B cell (primary cell): ENCODE results near the gene PARP15. TPM values are rescaled to one million over a fixed set of nuclear protein-coding genes. Genes with fewer than 3 reads are reported as not detected.
A peak's percentile ranks its signal among the peaks of the same experiment; 100 is the strongest.

Experiments
- ATAC-seq: fragments of 200-7000 bp; cut with Tn5 transposase; one replicate; pipeline ENCODE4 v1.10.0; 2021; ENCODE audit warnings: low read depth, mild to moderate bottlenecking, moderate number of reproducible peaks, moderate library complexity
- CTCF ChIA-PET: fragments of 350-600 bp; sonication (Branson Sonifier 250); formaldehyde crosslinking; loops from one replicate; lab custom pipeline; 2021; ENCODE audit warnings: antibody characterized with exemption, inconsistent platforms; lab: Charles Lee
- POLR2A ChIA-PET: fragments of 350-600 bp; sonication (Branson Sonifier 250); formaldehyde crosslinking; loops from one replicate; lab custom pipeline; 2021; ENCODE audit warnings: antibody characterized with exemption; lab: Charles Lee
- DNase-seq: peaks from one replicate; pipeline ENCODE4 v3.0.0; 2013
- H2AFZ ChIP-seq: 2 replicates; pipeline ENCODE4 v1.6.1; 2012; ENCODE audit warnings: mild to moderate bottlenecking, low read depth, low read length; ENCODE audit not compliant: insufficient read depth, poor library complexity, severe bottlenecking
- H3K27ac ChIP-seq, 2 donors: 1 replicate in 1 of 2; 2 replicates in 1 of 2; pipeline ENCODE4 v1.5.1; 2012 to 2013; ENCODE audit warnings: low read length in 2 of 2, mild to moderate bottlenecking in 2 of 2, moderate library complexity in 1 of 2
- H3K27me3 ChIP-seq, 4 experiments: fragments of 200-600 bp in 1 of 4; sonication (generic) in 1 of 4; replicated peaks in 1 of 4; 1 replicate in 2 of 4; 2 replicates in 2 of 4; pipeline versions ENCODE4 v1.6.1 to v1.7.0; 2013 to 2016; ENCODE audit warnings: low read length in 3 of 4, mild to moderate bottlenecking in 2 of 4, mixed read lengths in 1 of 4, moderate library complexity in 1 of 4; ENCODE audit not compliant: insufficient read depth in 4 of 4, control insufficient read depth in 3 of 4; ENCODE audit errors: control extremely low read depth in 1 of 4
- H3K36me3 ChIP-seq, 2 experiments: replicated peaks in 1 of 2; 1 replicate in 1 of 2; 2 replicates in 1 of 2; pipeline versions ENCODE4 v1.6.1 to v1.7.1; 2013; ENCODE audit warnings: low read length in 1 of 2; ENCODE audit not compliant: insufficient read depth in 2 of 2, control insufficient read depth in 1 of 2; ENCODE audit errors: control extremely low read depth in 1 of 2, extremely low read depth in 1 of 2
- H3K4me1 ChIP-seq, 2 donors: fragments of 200-600 bp in 1 of 2; sonication (generic) in 1 of 2; 1 replicate in 1 of 2; 2 replicates in 1 of 2; pipeline versions ENCODE4 v1.5.1 to v1.6.1; 2013 to 2017; ENCODE audit warnings: low read length in 2 of 2; ENCODE audit not compliant: control insufficient read depth in 2 of 2, insufficient read depth in 2 of 2
- H3K4me2 ChIP-seq: replicated peaks from 2 replicates; pipeline ENCODE3; 2012; ENCODE audit warnings: mild to moderate bottlenecking, low read depth, low read length; ENCODE audit not compliant: poor library complexity, severe bottlenecking
- H3K4me3 ChIP-seq, 5 experiments: fragments of 200-600 bp in 1 of 5; sonication (generic) in 1 of 5; 1 replicate in 3 of 5; 2 replicates in 2 of 5; pipeline versions ENCODE4 v1.5.1 to v1.7.0; 2011 to 2016; ENCODE audit warnings: low read length in 4 of 5, mild to moderate bottlenecking in 4 of 5, low read depth in 2 of 5, control low read depth in 1 of 5, moderate library complexity in 1 of 5; ENCODE audit not compliant: insufficient read depth in 1 of 5; ENCODE audit errors: control extremely low read depth in 1 of 5, extremely low read depth in 1 of 5
- H3K79me2 ChIP-seq: fragments of 200-600 bp; sonication (generic); one replicate; pipeline ENCODE4 v1.6.0; 2016; ENCODE audit warnings: low read length; ENCODE audit not compliant: control insufficient read depth, insufficient read depth
- H3K9ac ChIP-seq: fragments of 200-600 bp; sonication (generic); 2 replicates; pipeline ENCODE4 v1.6.1; 2017; ENCODE audit warnings: mild to moderate bottlenecking, low read length, moderate library complexity
- H3K9me3 ChIP-seq, 3 donors: one replicate each; pipeline versions ENCODE4 v1.6.1 to v1.7.1; 2013; ENCODE audit warnings: low read length in 2 of 3; ENCODE audit not compliant: control insufficient read depth in 2 of 3, insufficient read depth in 1 of 3; ENCODE audit errors: control extremely low read depth in 1 of 3
- H4K20me1 ChIP-seq: 2 replicates; pipeline ENCODE4 v1.6.0; 2012; ENCODE audit warnings: mild to moderate bottlenecking, low read length; ENCODE audit not compliant: insufficient read depth, control insufficient read depth, poor library complexity, severe bottlenecking
- H3K27ac Mint-ChIP-seq: one replicate; pipeline ENCODE4 v1.8.0; 2021; ENCODE audit warnings: mixed read lengths
- H3K27me3 Mint-ChIP-seq: one replicate; pipeline ENCODE4 v1.8.0; 2021; ENCODE audit warnings: mixed read lengths
- H3K4me1 Mint-ChIP-seq: one replicate; pipeline ENCODE4 v1.8.0; 2021; ENCODE audit warnings: mixed read lengths
- H3K4me3 Mint-ChIP-seq: one replicate; pipeline ENCODE4 v1.8.0; 2021; ENCODE audit warnings: mixed read lengths
- H3K9me3 Mint-ChIP-seq: one replicate; pipeline ENCODE4 v1.8.0; 2022; ENCODE audit warnings: mixed read lengths; ENCODE audit not compliant: insufficient read depth
- EZH2 ChIP-seq: IDR thresholded peaks from 2 replicates; pipeline ENCODE4 v1.6.1; 2012; ENCODE audit warnings: borderline replicate concordance, low read depth, mild to moderate bottlenecking, moderate library complexity, low read length; ENCODE audit not compliant: insufficient read depth, poor library complexity, severe bottlenecking
- WGBS: methylation state at CpG from one replicate; pipeline ENCODE4 v1.1.5; 2013; ENCODE audit warnings: missing lambda C conversion rate; ENCODE audit not compliant: insufficient coverage; 5-methylcytosine and 5-hydroxymethylcytosine counted together
- intact Hi-C: fragments of 100-400 bp; cut with micrococcal nuclease; formaldehyde crosslinking; loops from one replicate; pipeline ENCODE4 v1.10.0; 2022
- polyA plus RNA-seq: library from polyadenylated mRNA; depleted of rRNA; stranded (reverse); fragments of >200 nt; gene quantifications from 2 replicates; pipeline ENCODE4 v1.2.3, GENCODE V29; 2012
- total RNA-seq, 2 donors: library from RNA; stranded (reverse); fragments of 120-200 nt in 1 of 2; gene quantifications; 1 replicate in 1 of 2; 2 replicates in 1 of 2; pipeline versions ENCODE4 v1.2.3 to v1.2.4, GENCODE V29; 2013 to 2022
- TF ChIP-seq, protein P1 (sequence below): fragments of 200-600 bp; IDR thresholded peaks from one replicate; pipeline ENCODE4 v1.8.0; 2022; ENCODE audit warnings: antibody characterized with exemption, mild to moderate bottlenecking

PARP15 gene
- total and polyA plus RNA-seq, 2 donors (not counting 1 experiment from before 2014, with no cell fraction given), result 172 to 307 TPM

DNA sequence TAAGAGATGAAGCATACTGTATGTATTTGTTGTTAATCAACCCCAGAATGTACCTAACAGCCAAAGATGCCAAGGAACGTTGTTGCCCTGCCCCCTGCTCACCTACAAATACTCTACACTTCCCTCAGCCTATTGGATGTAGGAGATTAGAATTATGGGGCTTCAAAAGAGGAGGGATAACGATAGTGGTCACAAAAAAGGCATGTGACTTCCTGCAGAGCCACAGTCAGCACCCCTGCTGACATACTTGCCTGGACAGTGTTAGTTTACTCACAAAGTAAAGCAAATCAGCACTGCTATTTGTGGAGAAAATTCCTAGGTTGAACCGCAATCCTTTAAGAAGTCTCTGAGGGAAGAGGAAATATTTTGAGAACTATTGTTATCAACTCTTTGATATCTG lies 37.9 kb downstream of the PARP15 start:
- Histone ChIP-seq H2AFZ (no peak overlapping the region), H3K27me3 (no peaks in the 10 kb centered on the region), H3K4me3 (no peak overlapping the region), H3K9me3 (no peaks in the 10 kb centered on the region), H3K79me2 (peaks cover 19% of the 10 kb centered on the region), H3K9ac (no peak overlapping the region), H3K4me2 (no peak overlapping the region), H3K27ac (peak overlapping the region in 1 of 2 donors; percentile 76), H4K20me1 (no peaks in the 10 kb centered on the region), H3K4me1 (peaks cover 8 to 28% of the 10 kb centered on the region in 2 donors), H3K36me3 (peaks cover 9 to 75% of the 10 kb centered on the region in 2 experiments)
- ATAC-seq (no peak), DNase-seq (no peak)
- TF ChIP-seq, protein P1, sequence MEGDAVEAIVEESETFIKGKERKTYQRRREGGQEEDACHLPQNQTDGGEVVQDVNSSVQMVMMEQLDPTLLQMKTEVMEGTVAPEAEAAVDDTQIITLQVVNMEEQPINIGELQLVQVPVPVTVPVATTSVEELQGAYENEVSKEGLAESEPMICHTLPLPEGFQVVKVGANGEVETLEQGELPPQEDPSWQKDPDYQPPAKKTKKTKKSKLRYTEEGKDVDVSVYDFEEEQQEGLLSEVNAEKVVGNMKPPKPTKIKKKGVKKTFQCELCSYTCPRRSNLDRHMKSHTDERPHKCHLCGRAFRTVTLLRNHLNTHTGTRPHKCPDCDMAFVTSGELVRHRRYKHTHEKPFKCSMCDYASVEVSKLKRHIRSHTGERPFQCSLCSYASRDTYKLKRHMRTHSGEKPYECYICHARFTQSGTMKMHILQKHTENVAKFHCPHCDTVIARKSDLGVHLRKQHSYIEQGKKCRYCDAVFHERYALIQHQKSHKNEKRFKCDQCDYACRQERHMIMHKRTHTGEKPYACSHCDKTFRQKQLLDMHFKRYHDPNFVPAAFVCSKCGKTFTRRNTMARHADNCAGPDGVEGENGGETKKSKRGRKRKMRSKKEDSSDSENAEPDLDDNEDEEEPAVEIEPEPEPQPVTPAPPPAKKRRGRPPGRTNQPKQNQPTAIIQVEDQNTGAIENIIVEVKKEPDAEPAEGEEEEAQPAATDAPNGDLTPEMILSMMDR, result no peak
- no peak for TF ChIP-seq EZH2
- Mint-ChIP-seq H3K27me3 (no peaks in the 10 kb centered on the region), H3K4me3 (no peak overlapping the region), H3K9me3 (no peaks in the 10 kb centered on the region), H3K4me1 (peaks cover 46% of the 10 kb centered on the region), H3K27ac (peak overlapping the region; percentile 74)
- ChIA-PET CTCF (no interaction called here), POLR2A (no interaction called here)
- intact Hi-C loops, result loop anchor here (5.0 kb wide), 1 partner anchor 82 kb away; no protein-coding TSS in a partner anchor
- no CpG with 5 or more reads among the region's 3 CpGs for WGBS

DNA sequence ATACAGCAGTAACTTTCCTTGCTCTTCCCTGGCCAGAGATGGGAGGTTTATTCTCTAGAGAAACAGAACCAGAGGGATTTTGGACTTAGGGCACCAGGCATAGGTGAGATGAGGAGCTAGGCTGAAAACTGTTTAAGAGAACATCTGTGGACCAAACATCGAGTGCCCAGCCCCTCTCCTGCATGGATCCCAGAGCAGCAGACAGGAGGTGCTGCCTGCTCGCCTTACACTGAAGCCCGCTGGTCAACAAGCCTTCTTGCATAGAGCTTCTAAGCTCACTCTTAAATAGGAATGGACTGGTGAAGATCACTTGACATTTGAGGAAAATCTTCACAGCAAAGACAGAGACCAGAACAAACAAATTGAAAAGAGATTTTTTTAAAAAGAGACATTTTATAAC lies 41.2 kb downstream of the PARP15 start:
- Histone ChIP-seq H3K9me3 (no peaks in the 10 kb centered on the region), H3K27ac (peak overlapping the region in 1 of 2 donors; percentile 7), H3K4me1 (peaks cover 34 to 59% of the 10 kb centered on the region in 2 donors), H3K9ac (no peak overlapping the region), H3K4me3 (no peak overlapping the region), H3K4me2 (no peak overlapping the region), H3K79me2 (peaks cover 13% of the 10 kb centered on the region), H4K20me1 (no peaks in the 10 kb centered on the region), H3K36me3 (peaks cover 4 to 75% of the 10 kb centered on the region in 2 experiments), H2AFZ (no peak overlapping the region), H3K27me3 (no peaks in the 10 kb centered on the region)
- no peak overlapping the region for H3K4me3 Mint-ChIP-seq
- ATAC-seq (no peak), DNase-seq (no peak)
- no peaks in the 10 kb centered on the region for H3K27me3 Mint-ChIP-seq
- peak overlapping the region; percentile 39 for H3K27ac Mint-ChIP-seq
- 100% methylated on average over 1 of the region's 3 CpGs for WGBS
- ChIA-PET POLR2A (interaction anchor here (0.5 to 2.4 kb wide), 3 partner anchors 14 to 202 kb away, joined by 4 to 8 read pairs (median 7); partner anchors contain the start of gene PARP15), CTCF (interaction anchor here (1.0 to 3.9 kb wide), 2 partner anchors 19 to 61 kb away, joined by 3 to 38 read pairs; partner anchors contain the start of gene PARP14)
- intact Hi-C loops, result loop anchor here (5.0 kb wide), 1 partner anchor 79 kb away; no protein-coding TSS in a partner anchor
- H3K9me3 Mint-ChIP-seq, result no peaks in the 10 kb centered on the region
- peaks cover 70% of the 10 kb centered on the region for H3K4me1 Mint-ChIP-seq
- TF ChIP-seq, protein P1, result no peak
- TF ChIP-seq EZH2, result no peak
